SK-N-SH treated with all-trans-retinoic acid at 6 μM for 48 hours (cell line): ENCODE measurements around the gene CD47.

Source experiments
- ATAC-seq: fragments of 200-7000 bp; cut with Tn5 transposase; 3 replicates; pipeline ENCODE4 v1.9.1; 2020; ENCODE audit warnings: mild to moderate bottlenecking, moderate library complexity
- ARNTL ChIP-seq: fragments of 450-650 bp; formaldehyde crosslinking; IDR thresholded peaks from 2 replicates; pipeline ENCODE4 v1.5.0; 2020; ENCODE audit warnings: low read depth, mild to moderate bottlenecking, moderate library complexity, borderline replicate concordance
- BACH2 ChIP-seq: fragments of 250-450 bp; sonication (Bioruptor Pico); IDR thresholded peaks from 2 replicates; pipeline ENCODE4 v1.9.0; 2021; ENCODE audit warnings: mild to moderate bottlenecking, borderline replicate concordance
- CSDC2 ChIP-seq: fragments of 250-450 bp; sonication (Bioruptor Pico); IDR thresholded peaks from 2 replicates; pipeline ENCODE4 v1.5.0; 2020; ENCODE audit warnings: mild to moderate bottlenecking, moderate library complexity
- ISL1 ChIP-seq: fragments of 250-450 bp; sonication (Bioruptor Pico); IDR thresholded peaks from 2 replicates; pipeline ENCODE4 v2.1.2; 2022; ENCODE audit warnings: mild to moderate bottlenecking, moderate library complexity
- OSR1 ChIP-seq: fragments of 250-450 bp; sonication (Bioruptor Pico); IDR thresholded peaks from 2 replicates; pipeline ENCODE4 v1.8.0; 2022; ENCODE audit warnings: moderate library complexity, mild to moderate bottlenecking, inconsistent platforms
- TCF4 ChIP-seq: fragments of 250-450 bp; sonication (Bioruptor Pico); IDR thresholded peaks from 2 replicates; pipeline ENCODE4 v1.8.0; 2021; ENCODE audit warnings: mild to moderate bottlenecking, moderate library complexity, borderline replicate concordance
- TOX ChIP-seq: fragments of 250-450 bp; sonication (Bioruptor Pico); IDR thresholded peaks from 2 replicates; pipeline ENCODE4 v1.8.0; 2021; ENCODE audit warnings: mild to moderate bottlenecking, moderate library complexity, borderline replicate concordance
- ZFP3 ChIP-seq: fragments of 250-450 bp; sonication (Bioruptor Pico); IDR thresholded peaks from 2 replicates; pipeline ENCODE4 v1.5.0; 2020; ENCODE audit warnings: mild to moderate bottlenecking, moderate library complexity
- ZNF70 ChIP-seq: fragments of 450-650 bp; formaldehyde crosslinking; IDR thresholded peaks from 2 replicates; pipeline ENCODE4 v1.5.0; 2020; ENCODE audit warnings: mild to moderate bottlenecking, moderate library complexity
- ZNF8 ChIP-seq: fragments of 450-650 bp; formaldehyde crosslinking; IDR thresholded peaks from 2 replicates; pipeline ENCODE4 v1.5.0; 2020; ENCODE audit warnings: mild to moderate bottlenecking, moderate library complexity
- TF ChIP-seq, protein P1 (sequence below): fragments of 250-450 bp; sonication (Bioruptor Pico); IDR thresholded peaks from 2 replicates; pipeline ENCODE4 v1.5.1; 2021; ENCODE audit warnings: mild to moderate bottlenecking, moderate library complexity
- TF ChIP-seq, protein P2 (sequence below): fragments of 250-450 bp; sonication (Bioruptor Pico); IDR thresholded peaks from 2 replicates; pipeline ENCODE4 v1.5.1; 2020; ENCODE audit warnings: low read depth, mild to moderate bottlenecking, moderate library complexity
- TF ChIP-seq, protein P3 (sequence below): fragments of 250-450 bp; sonication (Bioruptor Pico); IDR thresholded peaks from 2 replicates; pipeline ENCODE4 v1.5.0; 2020; ENCODE audit warnings: mild to moderate bottlenecking, moderate library complexity
- TF ChIP-seq, protein P4 (sequence below): fragments of 250-450 bp; sonication (Bioruptor Pico); IDR thresholded peaks from 2 replicates; pipeline ENCODE4 v1.8.0; 2020; ENCODE audit warnings: mild to moderate bottlenecking, moderate library complexity, borderline replicate concordance

CD47 gene

DNA sequence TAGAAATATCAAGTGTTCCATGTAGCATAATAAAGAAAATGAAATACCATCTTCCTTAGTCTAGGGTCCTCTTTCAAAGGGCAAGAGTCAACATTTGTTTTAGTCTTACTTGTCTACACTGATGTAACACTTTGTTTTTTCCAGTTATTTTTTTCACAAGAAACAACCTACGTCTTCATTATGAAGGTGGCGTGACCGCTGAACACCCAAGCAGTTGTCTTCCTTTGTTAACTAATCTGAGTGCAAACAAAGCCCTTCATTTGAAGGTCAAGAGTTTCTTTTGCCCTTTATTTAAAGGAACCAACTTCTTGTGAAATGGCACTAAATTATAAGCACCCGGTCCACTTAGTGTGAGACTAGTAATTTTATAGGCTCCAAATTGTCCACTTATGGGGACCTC, 73.2 kb downstream of the CD47 start (continued):
- TF ChIP-seq, protein P1, sequence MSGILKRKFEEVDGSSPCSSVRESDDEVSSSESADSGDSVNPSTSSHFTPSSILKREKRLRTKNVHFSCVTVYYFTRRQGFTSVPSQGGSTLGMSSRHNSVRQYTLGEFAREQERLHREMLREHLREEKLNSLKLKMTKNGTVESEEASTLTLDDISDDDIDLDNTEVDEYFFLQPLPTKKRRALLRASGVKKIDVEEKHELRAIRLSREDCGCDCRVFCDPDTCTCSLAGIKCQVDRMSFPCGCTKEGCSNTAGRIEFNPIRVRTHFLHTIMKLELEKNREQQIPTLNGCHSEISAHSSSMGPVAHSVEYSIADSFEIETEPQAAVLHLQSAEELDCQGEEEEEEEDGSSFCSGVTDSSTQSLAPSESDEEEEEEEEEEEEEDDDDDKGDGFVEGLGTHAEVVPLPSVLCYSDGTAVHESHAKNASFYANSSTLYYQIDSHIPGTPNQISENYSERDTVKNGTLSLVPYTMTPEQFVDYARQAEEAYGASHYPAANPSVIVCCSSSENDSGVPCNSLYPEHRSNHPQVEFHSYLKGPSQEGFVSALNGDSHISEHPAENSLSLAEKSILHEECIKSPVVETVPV, result no peak
- TF ChIP-seq TCF4 (CRISPR knock-in tag), result no peak
- TF ChIP-seq, all 23 proteins: peak for 0

DNA sequence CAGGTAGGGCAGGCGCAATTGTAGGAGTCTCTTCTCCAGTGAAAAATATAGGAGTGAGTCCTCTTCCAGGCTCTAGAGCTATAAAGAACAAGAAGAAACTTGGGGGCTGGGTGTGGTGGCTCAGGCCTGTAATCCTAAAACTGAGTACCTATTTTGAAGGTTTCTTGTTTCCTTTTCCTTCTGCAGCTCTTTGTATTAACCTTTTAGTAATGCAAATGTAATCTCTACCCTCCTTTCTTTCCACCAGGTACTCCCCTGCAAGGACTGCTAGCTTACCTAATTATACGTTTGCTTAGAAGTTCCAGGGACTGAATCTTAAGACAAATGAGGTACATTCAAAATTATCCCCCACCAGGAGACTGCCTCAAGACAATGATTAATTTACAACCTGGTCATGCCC, 75.9 kb downstream of the CD47 start:
- ATAC-seq, result no peak
- TF ChIP-seq, protein P2, sequence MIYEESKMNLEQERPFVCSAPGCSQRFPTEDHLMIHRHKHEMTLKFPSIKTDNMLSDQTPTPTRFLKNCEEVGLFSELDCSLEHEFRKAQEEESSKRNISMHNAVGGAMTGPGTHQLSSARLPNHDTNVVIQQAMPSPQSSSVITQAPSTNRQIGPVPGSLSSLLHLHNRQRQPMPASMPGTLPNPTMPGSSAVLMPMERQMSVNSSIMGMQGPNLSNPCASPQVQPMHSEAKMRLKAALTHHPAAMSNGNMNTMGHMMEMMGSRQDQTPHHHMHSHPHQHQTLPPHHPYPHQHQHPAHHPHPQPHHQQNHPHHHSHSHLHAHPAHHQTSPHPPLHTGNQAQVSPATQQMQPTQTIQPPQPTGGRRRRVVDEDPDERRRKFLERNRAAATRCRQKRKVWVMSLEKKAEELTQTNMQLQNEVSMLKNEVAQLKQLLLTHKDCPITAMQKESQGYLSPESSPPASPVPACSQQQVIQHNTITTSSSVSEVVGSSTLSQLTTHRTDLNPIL (CRISPR knock-in tag), result no peak
- TF ChIP-seq ZNF8 (CRISPR knock-in tag), result no peak
- TF ChIP-seq, protein P3, sequence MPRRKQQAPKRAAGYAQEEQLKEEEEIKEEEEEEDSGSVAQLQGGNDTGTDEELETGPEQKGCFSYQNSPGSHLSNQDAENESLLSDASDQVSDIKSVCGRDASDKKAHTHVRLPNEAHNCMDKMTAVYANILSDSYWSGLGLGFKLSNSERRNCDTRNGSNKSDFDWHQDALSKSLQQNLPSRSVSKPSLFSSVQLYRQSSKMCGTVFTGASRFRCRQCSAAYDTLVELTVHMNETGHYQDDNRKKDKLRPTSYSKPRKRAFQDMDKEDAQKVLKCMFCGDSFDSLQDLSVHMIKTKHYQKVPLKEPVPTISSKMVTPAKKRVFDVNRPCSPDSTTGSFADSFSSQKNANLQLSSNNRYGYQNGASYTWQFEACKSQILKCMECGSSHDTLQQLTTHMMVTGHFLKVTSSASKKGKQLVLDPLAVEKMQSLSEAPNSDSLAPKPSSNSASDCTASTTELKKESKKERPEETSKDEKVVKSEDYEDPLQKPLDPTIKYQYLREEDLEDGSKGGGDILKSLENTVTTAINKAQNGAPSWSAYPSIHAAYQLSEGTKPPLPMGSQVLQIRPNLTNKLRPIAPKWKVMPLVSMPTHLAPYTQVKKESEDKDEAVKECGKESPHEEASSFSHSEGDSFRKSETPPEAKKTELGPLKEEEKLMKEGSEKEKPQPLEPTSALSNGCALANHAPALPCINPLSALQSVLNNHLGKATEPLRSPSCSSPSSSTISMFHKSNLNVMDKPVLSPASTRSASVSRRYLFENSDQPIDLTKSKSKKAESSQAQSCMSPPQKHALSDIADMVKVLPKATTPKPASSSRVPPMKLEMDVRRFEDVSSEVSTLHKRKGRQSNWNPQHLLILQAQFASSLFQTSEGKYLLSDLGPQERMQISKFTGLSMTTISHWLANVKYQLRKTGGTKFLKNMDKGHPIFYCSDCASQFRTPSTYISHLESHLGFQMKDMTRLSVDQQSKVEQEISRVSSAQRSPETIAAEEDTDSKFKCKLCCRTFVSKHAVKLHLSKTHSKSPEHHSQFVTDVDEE (CRISPR knock-in tag), result no peak
- TF ChIP-seq CSDC2 (CRISPR knock-in tag), result no peak
- TF ChIP-seq, protein P1, result no peak
- TF ChIP-seq, protein P4, sequence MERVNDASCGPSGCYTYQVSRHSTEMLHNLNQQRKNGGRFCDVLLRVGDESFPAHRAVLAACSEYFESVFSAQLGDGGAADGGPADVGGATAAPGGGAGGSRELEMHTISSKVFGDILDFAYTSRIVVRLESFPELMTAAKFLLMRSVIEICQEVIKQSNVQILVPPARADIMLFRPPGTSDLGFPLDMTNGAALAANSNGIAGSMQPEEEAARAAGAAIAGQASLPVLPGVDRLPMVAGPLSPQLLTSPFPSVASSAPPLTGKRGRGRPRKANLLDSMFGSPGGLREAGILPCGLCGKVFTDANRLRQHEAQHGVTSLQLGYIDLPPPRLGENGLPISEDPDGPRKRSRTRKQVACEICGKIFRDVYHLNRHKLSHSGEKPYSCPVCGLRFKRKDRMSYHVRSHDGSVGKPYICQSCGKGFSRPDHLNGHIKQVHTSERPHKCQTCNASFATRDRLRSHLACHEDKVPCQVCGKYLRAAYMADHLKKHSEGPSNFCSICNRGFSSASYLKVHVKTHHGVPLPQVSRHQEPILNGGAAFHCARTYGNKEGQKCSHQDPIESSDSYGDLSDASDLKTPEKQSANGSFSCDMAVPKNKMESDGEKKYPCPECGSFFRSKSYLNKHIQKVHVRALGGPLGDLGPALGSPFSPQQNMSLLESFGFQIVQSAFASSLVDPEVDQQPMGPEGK (CRISPR knock-in tag), result no peak
- no peak for TF ChIP-seq BACH2 (CRISPR knock-in tag)
- TF ChIP-seq ISL1 (CRISPR knock-in tag), result no peak
- TF ChIP-seq, all 23 proteins: peak for 0

DNA sequence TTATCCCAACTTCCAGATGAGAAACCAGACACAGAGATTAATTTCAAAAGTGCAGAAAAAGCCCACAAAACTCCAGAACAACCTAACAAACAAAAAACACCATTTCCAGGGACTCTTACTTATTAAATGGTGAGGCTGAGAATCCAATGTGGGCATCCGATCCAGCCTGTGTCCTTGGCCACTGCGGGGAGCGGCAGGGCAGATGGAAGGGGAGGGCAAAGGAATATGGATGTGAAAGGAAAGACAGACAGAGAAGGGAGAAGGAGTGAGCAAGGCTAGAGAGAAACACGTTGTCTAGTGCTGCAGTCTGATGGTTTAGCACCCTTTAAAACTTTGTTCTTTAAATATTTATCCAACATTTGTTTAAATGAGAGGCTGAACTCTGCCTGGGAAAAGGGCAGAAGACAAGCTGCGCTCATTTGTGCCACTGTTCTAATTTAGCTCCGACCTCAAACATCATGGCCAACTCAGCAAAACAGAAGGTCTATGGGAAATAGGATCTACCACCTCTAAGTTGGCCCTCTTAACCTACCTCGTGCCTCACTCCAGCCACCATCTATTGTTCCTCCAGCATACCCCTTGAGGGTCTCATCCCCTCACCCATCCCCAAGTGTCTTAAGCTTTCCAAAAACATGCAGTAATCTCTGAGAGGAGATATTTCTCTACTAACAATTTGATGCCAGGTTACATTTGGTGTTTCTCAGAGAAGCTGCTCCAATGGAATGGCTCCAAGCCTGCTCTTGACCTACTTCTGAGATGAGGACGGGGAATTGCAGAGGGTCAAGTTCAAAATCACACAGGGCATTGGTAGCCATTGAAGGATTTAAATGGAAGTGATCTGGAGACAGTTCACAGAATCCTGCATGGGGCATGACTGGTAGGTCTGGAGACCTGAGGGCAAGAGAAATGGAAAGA, 77.4 kb downstream of the CD47 start:
- no peak for TF ChIP-seq TCF4 (CRISPR knock-in tag)
- TF ChIP-seq, protein P1, result no peak
- no peak for TF ChIP-seq BACH2 (CRISPR knock-in tag)
- no peak for ATAC-seq

DNA sequence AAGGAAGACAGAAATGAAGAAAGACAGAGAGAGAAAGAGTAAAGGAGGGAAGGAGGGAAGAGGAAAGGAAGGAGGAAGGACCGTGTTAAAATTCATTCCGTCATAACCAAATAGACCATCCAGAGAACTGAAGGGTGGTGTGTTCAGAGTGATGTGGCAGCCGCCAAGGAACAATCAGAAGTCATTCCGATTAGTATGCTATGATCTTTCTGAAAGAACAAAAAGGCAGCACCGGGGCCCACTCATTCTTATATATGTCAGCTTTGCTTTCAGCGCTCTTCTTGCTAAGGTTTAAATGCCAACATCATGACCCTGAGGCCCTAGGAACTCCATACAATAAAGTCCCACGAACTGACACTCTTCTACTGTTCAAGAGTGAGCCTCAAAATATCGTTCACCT, 78.5 kb downstream of the CD47 start:
- no peak for ATAC-seq
- TF ChIP-seq, protein P2 (CRISPR knock-in tag), result no peak
- TF ChIP-seq BACH2 (CRISPR knock-in tag) (no peak), TCF4 (CRISPR knock-in tag) (no peak), CSDC2 (CRISPR knock-in tag) (no peak), ZNF70 (CRISPR knock-in tag) (no peak), OSR1 (CRISPR knock-in tag) (no peak), ZFP3 (no peak), ZNF8 (CRISPR knock-in tag) (no peak), TOX (CRISPR knock-in tag) (no peak), ARNTL (CRISPR knock-in tag) (no peak)
- TF ChIP-seq, protein P4 (CRISPR knock-in tag), result no peak
- TF ChIP-seq, protein P1, result no peak
